Mucosa of descending colon (tissue), 3 donors: ENCODE results near the gene IMPA2. TPM values are rescaled to one million over a fixed set of nuclear protein-coding genes. Genes with fewer than 3 reads are reported as not detected.
A peak's percentile ranks its signal among the peaks of the same experiment; 100 is the strongest.
"Not testable (repeated sequence)": the region's sequence is repeated elsewhere in the genome, so short reads cannot be mapped to it uniquely, and the experiment has no call there.

Experiments
- ATAC-seq: fragments of 200-7000 bp; cut with Tn5 transposase; one replicate; pipeline ENCODE4 v1.9.1; 2020; ENCODE audit warnings: mild to moderate bottlenecking, moderate library complexity
- DNase-seq, 3 donors: peaks; one replicate each; pipeline ENCODE4 v3.0.0-alpha.2; 2020
- H3K36me3 ChIP-seq: fragments of 200-600 bp; one replicate; pipeline ENCODE4 v1.8.0; 2021; ENCODE audit warnings: low read depth, mild to moderate bottlenecking
- H3K4me1 ChIP-seq: fragments of 200-600 bp; one replicate; pipeline ENCODE4 v1.8.0; 2021; ENCODE audit warnings: low read depth, mild to moderate bottlenecking
- H3K4me3 ChIP-seq: fragments of 200-600 bp; one replicate; pipeline ENCODE4 v1.8.0; 2021; ENCODE audit warnings: mild to moderate bottlenecking
- H3K9me3 ChIP-seq: fragments of 200-600 bp; one replicate; pipeline ENCODE4 v1.8.0; 2021; ENCODE audit warnings: mild to moderate bottlenecking
- intact Hi-C, 2 donors: fragments of 100-400 bp; cut with DNase I in 1 of 2; cut with micrococcal nuclease in 1 of 2; formaldehyde crosslinking; loops; one replicate each; pipeline versions ENCODE4 v1.11.0 to v1.11.1; 2022; cut with DNase I, micrococcal nuclease
- total RNA-seq, 3 donors: library from RNA; stranded (reverse); fragmentation: NEBNext Ultra II Directional in 2 of 3; extraction: Animal tissue kit (Norgen Biotek cat#: 25700) in 2 of 3; gene quantifications; one replicate each; pipeline versions ENCODE4 v1.2.1 to v1.2.4, GENCODE V29; 2021 to 2023
- TF ChIP-seq, protein P1 (sequence below): fragments of 200-600 bp; IDR thresholded peaks from one replicate; pipeline ENCODE4 v1.8.0; 2022; ENCODE audit warnings: antibody characterized with exemption, mild to moderate bottlenecking
- donor health status: DM: no; HTN: no; CAD: no; lungs with moderate emphysema.
- donor health status: DM: no; HTN: no; CAD: no.
- donor health status: DM: no; HTN: yes; CAD: no.

Gene IMPA2
- total RNA-seq, 3 donors from 2014 or later = 58.0 to 152 (median 117) TPM

DNA sequence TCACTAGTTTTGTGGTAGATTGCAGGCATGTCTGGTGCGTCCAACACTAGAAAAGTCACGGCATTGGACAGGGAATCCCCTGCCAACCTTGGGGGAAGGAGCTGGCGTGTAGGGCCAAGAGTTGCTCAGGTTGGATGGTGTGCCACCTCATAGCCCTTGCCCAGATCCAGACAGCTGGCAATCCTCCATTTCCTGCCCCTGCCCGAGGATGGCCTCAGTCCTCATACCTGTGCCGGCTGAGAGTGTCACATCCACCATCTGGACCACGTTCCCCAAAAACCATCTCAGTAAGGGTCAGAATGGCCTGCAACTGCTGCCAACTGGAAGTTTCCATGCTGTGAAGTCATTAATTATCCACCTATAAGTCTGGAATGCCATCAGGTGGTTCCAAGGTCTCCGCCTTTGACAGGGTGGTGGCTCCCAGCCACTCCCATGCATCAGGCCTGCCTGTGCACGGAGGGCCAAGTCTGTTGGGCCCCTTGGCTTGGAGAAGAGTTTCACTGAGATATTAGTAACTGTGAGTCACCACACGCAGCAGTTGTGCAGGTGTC is 55.0 kb downstream of the IMPA2 start:
- intact Hi-C loops = loop anchor here in 1 of 2 donors (5.0 kb wide), 1 partner anchor 99 kb away; no protein-coding TSS in a partner anchor
- TF ChIP-seq, protein P1, sequence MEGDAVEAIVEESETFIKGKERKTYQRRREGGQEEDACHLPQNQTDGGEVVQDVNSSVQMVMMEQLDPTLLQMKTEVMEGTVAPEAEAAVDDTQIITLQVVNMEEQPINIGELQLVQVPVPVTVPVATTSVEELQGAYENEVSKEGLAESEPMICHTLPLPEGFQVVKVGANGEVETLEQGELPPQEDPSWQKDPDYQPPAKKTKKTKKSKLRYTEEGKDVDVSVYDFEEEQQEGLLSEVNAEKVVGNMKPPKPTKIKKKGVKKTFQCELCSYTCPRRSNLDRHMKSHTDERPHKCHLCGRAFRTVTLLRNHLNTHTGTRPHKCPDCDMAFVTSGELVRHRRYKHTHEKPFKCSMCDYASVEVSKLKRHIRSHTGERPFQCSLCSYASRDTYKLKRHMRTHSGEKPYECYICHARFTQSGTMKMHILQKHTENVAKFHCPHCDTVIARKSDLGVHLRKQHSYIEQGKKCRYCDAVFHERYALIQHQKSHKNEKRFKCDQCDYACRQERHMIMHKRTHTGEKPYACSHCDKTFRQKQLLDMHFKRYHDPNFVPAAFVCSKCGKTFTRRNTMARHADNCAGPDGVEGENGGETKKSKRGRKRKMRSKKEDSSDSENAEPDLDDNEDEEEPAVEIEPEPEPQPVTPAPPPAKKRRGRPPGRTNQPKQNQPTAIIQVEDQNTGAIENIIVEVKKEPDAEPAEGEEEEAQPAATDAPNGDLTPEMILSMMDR = no peak
- ATAC-seq = no peak

DNA sequence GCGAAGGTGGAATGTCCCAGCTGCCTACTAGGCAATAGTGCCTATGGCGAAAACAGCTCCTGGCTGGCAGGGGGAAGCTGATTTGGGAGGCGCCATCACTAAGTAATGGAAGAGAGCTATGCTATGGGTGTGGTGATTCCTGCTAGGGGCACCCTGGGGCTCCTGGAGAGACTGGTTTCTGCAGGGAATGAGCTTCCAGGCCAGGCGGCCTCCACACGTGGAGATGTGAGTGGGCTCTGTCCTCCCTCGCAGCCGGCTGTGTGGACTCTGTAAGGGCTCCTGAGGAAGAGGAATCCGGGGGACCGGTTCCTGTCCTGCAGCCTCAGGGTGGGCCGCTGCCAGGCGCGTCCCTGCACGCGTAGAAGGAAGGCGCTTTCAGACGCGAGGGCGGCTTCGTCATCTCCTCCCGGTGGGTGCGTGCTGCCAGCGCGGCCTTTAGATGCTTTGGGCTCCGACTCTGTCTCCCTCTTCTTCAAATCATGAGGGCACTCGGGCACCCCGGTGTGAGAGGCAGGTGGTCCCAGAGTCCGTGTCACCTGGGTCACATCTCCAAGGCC is 56.9 kb downstream of the IMPA2 start:
- TF ChIP-seq, protein P1 = no peak
- H3K4me3 ChIP-seq = no peak overlapping the region
- intact Hi-C loops = loop anchor here (2.0 to 5.0 kb wide), 2 partner anchors 99 to 101 kb away; no protein-coding TSS in a partner anchor
- no peaks in the 10 kb centered on the region for H3K36me3 ChIP-seq
- ATAC-seq = peak; percentile 37
- H3K4me1 ChIP-seq = no peaks in the 10 kb centered on the region
- no peaks in the 10 kb centered on the region for H3K9me3 ChIP-seq
- DNase-seq = peak in 1 of 3 donors; percentile 54

More for the DNA sequence above, 55.0 kb downstream of the IMPA2 start:
- Histone ChIP-seq H3K4me3 (no peak overlapping the region), H3K9me3 (no peaks in the 10 kb centered on the region), H3K4me1 (no peaks in the 10 kb centered on the region), H3K36me3 (no peaks in the 10 kb centered on the region)
- DNase-seq = no peak

- no peaks in the 10 kb centered on the region for H3K36me3 ChIP-seq
- no peak overlapping the region for H3K4me3 ChIP-seq
- TF ChIP-seq, protein P1 = peak; percentile 95
- peak; percentile 87 to 92 (median 87) for DNase-seq
- intact Hi-C loops = loop anchor here (2.0 to 5.0 kb wide), 2 partner anchors 100 to 102 kb away; no protein-coding TSS in a partner anchor
- ATAC-seq = peak; percentile 98
- no peaks in the 10 kb centered on the region for H3K9me3 ChIP-seq
- H3K4me1 ChIP-seq = no peaks in the 10 kb centered on the region
Measured at GRCh38 chr18:12038639-12039539, 57.6 kb downstream of the IMPA2 start.

DNA sequence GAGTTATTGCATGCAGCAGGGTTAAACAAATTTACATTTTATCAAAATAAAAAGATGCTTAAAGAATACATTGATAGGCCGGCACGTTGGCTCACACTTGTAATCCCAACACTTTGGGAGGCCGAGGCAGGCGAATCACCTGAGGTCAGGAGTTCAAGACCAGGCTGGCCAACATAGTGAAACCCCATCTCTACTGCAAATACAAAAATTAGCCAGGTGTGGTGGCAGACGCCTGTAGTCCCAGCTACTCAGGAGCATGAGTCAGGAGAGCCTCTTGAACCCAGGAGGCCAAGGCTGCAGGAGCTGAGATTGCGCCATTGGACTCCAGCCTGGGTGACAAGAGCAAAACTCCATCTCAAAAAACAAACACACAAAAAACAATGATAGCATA is 58.2 kb downstream of the IMPA2 start:
- ATAC-seq, H3K4me1 ChIP-seq, H3K4me3 ChIP-seq, DNase-seq, H3K36me3 ChIP-seq, H3K9me3 ChIP-seq: not testable (repeated sequence)
- intact Hi-C loops = loop anchor here (2.0 to 5.0 kb wide), 2 partner anchors 101 to 102 kb away; no protein-coding TSS in a partner anchor

DNA sequence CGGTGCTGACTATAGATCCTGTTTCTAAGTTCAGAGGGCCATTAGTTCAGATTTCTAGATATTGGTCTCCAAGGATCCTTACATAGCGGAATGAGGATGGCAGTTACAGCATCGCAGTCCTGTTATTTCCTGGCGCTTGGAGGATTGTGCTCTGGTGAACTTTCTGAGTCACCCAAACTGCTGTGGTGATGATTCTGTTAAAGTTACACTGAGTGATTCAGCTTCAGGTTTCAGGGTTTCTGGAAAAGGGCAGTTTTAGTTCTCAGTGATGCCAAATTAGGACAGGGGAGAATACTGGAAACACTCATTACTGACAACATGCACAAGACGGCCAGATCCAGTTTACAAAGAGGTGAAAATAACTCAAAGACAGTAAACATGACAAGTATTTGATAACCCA is 60.3 kb downstream of the IMPA2 start:
- Histone ChIP-seq H3K4me1 (no peaks in the 10 kb centered on the region), H3K36me3 (no peaks in the 10 kb centered on the region), H3K9me3 (no peaks in the 10 kb centered on the region), H3K4me3 (no peak overlapping the region)
- DNase-seq (no peak), ATAC-seq (no peak)
- TF ChIP-seq, protein P1 = no peak
- intact Hi-C loops = no loop called here

GRCh38 chr18:12043811-12044210 is 62.5 kb downstream of the IMPA2 start:
- DNase-seq (no peak), ATAC-seq (no peak)
- Histone ChIP-seq H3K36me3 (no peaks in the 10 kb centered on the region), H3K4me1 (no peaks in the 10 kb centered on the region), H3K4me3 (no peak overlapping the region), H3K9me3 (no peaks in the 10 kb centered on the region)
- TF ChIP-seq, protein P1 = no peak
- intact Hi-C loops = no loop called here
